GM23338 (cell line): Measurements from ENCODE around the gene MANBA. TPM values are rescaled to one million over a fixed set of nuclear protein-coding genes. Genes with fewer than 3 reads are reported as not detected.

ENCODE experiments used
- ATAC-seq: fragments of 200-7000 bp; cut with Tn5 transposase; 3 replicates; pipeline ENCODE4 v1.9.1; 2020
- DNase-seq: peaks from one replicate; pipeline ENCODE4 v3.0.0-alpha.2; 2015; ENCODE audit warnings: low spot score
- H2AFZ ChIP-seq: fragments of 200-600 bp; sonication (generic); 2 replicates; pipeline ENCODE4 v1.8.0; 2016; ENCODE audit warnings: antibody characterized with exemption, mild to moderate bottlenecking, moderate library complexity
- H3F3A ChIP-seq: fragments of 200-600 bp; sonication (generic); replicated peaks from 2 replicates; pipeline ENCODE4 v1.8.0; 2017; ENCODE audit warnings: antibody characterized with exemption, mixed run types, low read depth
- H3K27ac ChIP-seq: fragments of 200-600 bp; sonication (generic); 2 replicates; pipeline ENCODE4 v1.6.1; 2016; ENCODE audit warnings: low read depth
- H3K27me3 ChIP-seq: fragments of 200-600 bp; sonication (generic); 2 replicates; pipeline ENCODE4 v1.8.0; 2016; ENCODE audit warnings: mild to moderate bottlenecking, mixed run types, moderate library complexity; ENCODE audit not compliant: insufficient read depth
- H3K36me3 ChIP-seq: fragments of 200-600 bp; sonication (generic); 2 replicates; pipeline ENCODE4 v1.8.0; 2016; ENCODE audit warnings: mild to moderate bottlenecking; ENCODE audit not compliant: insufficient read depth
- H3K4me1 ChIP-seq: fragments of 200-600 bp; sonication (generic); 2 replicates; pipeline ENCODE4 v1.8.0; 2016; ENCODE audit warnings: mild to moderate bottlenecking, moderate library complexity; ENCODE audit not compliant: insufficient read depth
- H3K4me2 ChIP-seq: fragments of 200-600 bp; sonication (generic); 2 replicates; pipeline ENCODE4 v1.7.1; 2017; ENCODE audit warnings: mixed run types
- H3K4me3 ChIP-seq: fragments of 200-600 bp; sonication (generic); 2 replicates; pipeline ENCODE4 v1.6.1; 2016; ENCODE audit warnings: mixed run types
- H3K79me2 ChIP-seq: fragments of 200-600 bp; sonication (generic); replicated peaks from 2 replicates; pipeline ENCODE4 v1.8.0; 2017; ENCODE audit warnings: mild to moderate bottlenecking; ENCODE audit not compliant: insufficient read depth
- H3K9me2 ChIP-seq: fragments of 200-600 bp; sonication (generic); 2 replicates; pipeline ENCODE4 v1.8.0; 2017; ENCODE audit not compliant: insufficient read depth
- H4K20me1 ChIP-seq: fragments of 200-600 bp; sonication (generic); replicated peaks from 2 replicates; pipeline ENCODE4 v1.8.0; 2017; ENCODE audit warnings: mild to moderate bottlenecking; ENCODE audit not compliant: insufficient read depth
- H3K27ac Mint-ChIP-seq: 2 replicates; pipeline ENCODE4 v1.8.0; 2020; ENCODE audit warnings: inconsistent platforms, mild to moderate bottlenecking, moderate library complexity, mixed read lengths
- H3K27me3 Mint-ChIP-seq: 3 replicates; pipeline ENCODE4 v1.8.0; 2022; ENCODE audit warnings: low read depth, mild to moderate bottlenecking, moderate library complexity, mixed read lengths, inconsistent platforms; ENCODE audit not compliant: insufficient read depth, poor library complexity
- H3K36me3 Mint-ChIP-seq: 3 replicates; pipeline ENCODE4 v1.8.0; 2021; ENCODE audit warnings: low read depth, mild to moderate bottlenecking, inconsistent platforms, moderate library complexity, mixed read lengths
- H3K4me1 Mint-ChIP-seq: 3 replicates; pipeline ENCODE4 v1.8.0; 2020; ENCODE audit warnings: mild to moderate bottlenecking, inconsistent platforms, mixed read lengths
- H3K4me3 Mint-ChIP-seq: 3 replicates; pipeline ENCODE4 v1.8.0; 2021; ENCODE audit warnings: moderate library complexity, mild to moderate bottlenecking, inconsistent platforms, mixed read lengths
- H3K9me3 Mint-ChIP-seq: 3 replicates; pipeline ENCODE4 v1.8.0; 2020; ENCODE audit warnings: moderate library complexity, mild to moderate bottlenecking, inconsistent platforms, mixed read lengths
- CREB1 ChIP-seq: fragments of 250-450 bp; sonication (Bioruptor Pico); IDR thresholded peaks from 2 replicates; pipeline ENCODE4 v1.5.0; 2020; ENCODE audit warnings: low read depth, mild to moderate bottlenecking, moderate library complexity
- CTCF ChIP-seq, 2 experiments: fragments of 200-600 bp in 1 of 2; sonication (generic) in 1 of 2; conservative IDR thresholded peaks; 2 replicates each; pipeline versions ENCODE4 v1.5.1 to v1.6.1; 2016 to 2017; ENCODE audit warnings: antibody characterized with exemption in 2 of 2, low read depth in 2 of 2, mild to moderate bottlenecking in 2 of 2, moderate library complexity in 1 of 2
- ETS1 ChIP-seq: IDR thresholded peaks from 2 replicates; pipeline ENCODE4 v1.6.1; 2016; ENCODE audit warnings: antibody characterized with exemption
- EZH2 ChIP-seq: fragments of 200-600 bp; sonication (generic); IDR thresholded peaks from one replicate; pipeline ENCODE4 v1.8.0; 2017; ENCODE audit warnings: antibody characterized with exemption, mild to moderate bottlenecking, low read depth; ENCODE audit not compliant: unreplicated experiment
- EZH2phosphoT487 ChIP-seq: fragments of 200-600 bp; sonication (generic); IDR thresholded peaks from one replicate; pipeline ENCODE4 v1.8.1; 2018; ENCODE audit warnings: antibody characterized with exemption; ENCODE audit not compliant: unreplicated experiment
- JUNB ChIP-seq: IDR thresholded peaks from one replicate; pipeline ENCODE4 v1.6.1; 2016; ENCODE audit warnings: antibody characterized with exemption; ENCODE audit not compliant: unreplicated experiment
- NANOG ChIP-seq: IDR thresholded peaks from 2 replicates; pipeline ENCODE4 v1.6.1; 2016; ENCODE audit warnings: antibody characterized with exemption, borderline replicate concordance
- POLR2AphosphoS5 ChIP-seq: IDR thresholded peaks from 2 replicates; pipeline ENCODE4 v1.6.1; 2016; ENCODE audit warnings: antibody characterized with exemption, low read depth
- REST ChIP-seq: IDR thresholded peaks from one replicate; pipeline ENCODE4 v1.6.1; 2018; ENCODE audit warnings: antibody characterized with exemption; ENCODE audit not compliant: unreplicated experiment
- STAT1 ChIP-seq: IDR thresholded peaks from one replicate; pipeline ENCODE4 v1.6.1; 2016; ENCODE audit warnings: antibody characterized with exemption; ENCODE audit not compliant: unreplicated experiment
- ZNF114 ChIP-seq: fragments of 250-450 bp; sonication (Bioruptor Pico); IDR thresholded peaks from 2 replicates; pipeline ENCODE4 v1.5.0; 2020; ENCODE audit warnings: mild to moderate bottlenecking, moderate library complexity
- ZNF331 ChIP-seq: fragments of 250-450 bp; sonication (Bioruptor Pico); IDR thresholded peaks from 2 replicates; pipeline ENCODE4 v1.5.0; 2020; ENCODE audit warnings: low read depth, mild to moderate bottlenecking, moderate library complexity
- ZNF462 ChIP-seq: fragments of 250-450 bp; sonication (Bioruptor Pico); IDR thresholded peaks from 2 replicates; pipeline ENCODE4 v1.5.0; 2020; ENCODE audit warnings: mild to moderate bottlenecking, moderate library complexity
- polyA plus RNA-seq: library from polyadenylated mRNA; unstranded; fragments of >200 nt; fragmentation: Nextera tagmentation; extraction: Ambion mirVana; gene quantifications from 2 replicates; pipeline ENCODE4 v1.2.1, GENCODE V29; 2016
- total RNA-seq: library from RNA; depleted of rRNA; stranded (reverse); fragments of >200 nt; shearing (Covaris generic); gene quantifications from 2 replicates; pipeline ENCODE4 v1.2.3, GENCODE V29; 2014

MANBA gene
- total and polyA plus RNA-seq, 2 experiments from 2014 or later = 13.2 to 54.3 TPM

GRCh38 chr4:102584091-102584490 lies 176.7 kb downstream of the MANBA start:
- TF ChIP-seq NANOG (no peak), JUNB (no peak), REST (no peak), EZH2phosphoT487 (no peak), ZNF462 (CRISPR knock-in tag) (no peak), POLR2AphosphoS5 (no peak), EZH2 (no peak), ETS1 (no peak), STAT1 (no peak), CREB1 (no peak), ZNF114 (CRISPR knock-in tag) (no peak), ZNF331 (no peak), CTCF (conservative IDR thresholded peaks at IDR 0.05; ENCODE audit: low read depth in 2 of 2) (no peak)
- H3K36me3 ChIP-seq = no peaks in the 10 kb centered on the region
- H3F3A ChIP-seq = no peaks in the 10 kb centered on the region
- H3K27me3 Mint-ChIP-seq = no peaks in the 10 kb centered on the region
- H3K27me3 ChIP-seq = no peaks in the 10 kb centered on the region
- 0 out of 3 replicates have a peak, but pooled peaks cover under 1% of the 10 kb centered on the region for H3K4me1 Mint-ChIP-seq
- no peaks in the 10 kb centered on the region for H3K79me2 ChIP-seq
- no peak overlapping the region for H3K4me3 ChIP-seq
- no peaks in the 10 kb centered on the region; the same call in 2 of the 3 replicates for H3K9me3 Mint-ChIP-seq
- H4K20me1 ChIP-seq = no peaks in the 10 kb centered on the region
- DNase-seq (no peak), ATAC-seq (no peak)
- H3K4me2 ChIP-seq = no peak overlapping the region
- H3K4me1 ChIP-seq = no peaks in the 10 kb centered on the region
- H3K27ac ChIP-seq = no peak overlapping the region
- no peak overlapping the region for H2AFZ ChIP-seq
- H3K36me3 Mint-ChIP-seq = no peaks in the 10 kb centered on the region
- H3K27ac Mint-ChIP-seq = no peak overlapping the region
- no peak overlapping the region for H3K4me3 Mint-ChIP-seq
- no peaks in the 10 kb centered on the region for H3K9me2 ChIP-seq
